ENCODE results near the gene SORBS1.

DNA sequence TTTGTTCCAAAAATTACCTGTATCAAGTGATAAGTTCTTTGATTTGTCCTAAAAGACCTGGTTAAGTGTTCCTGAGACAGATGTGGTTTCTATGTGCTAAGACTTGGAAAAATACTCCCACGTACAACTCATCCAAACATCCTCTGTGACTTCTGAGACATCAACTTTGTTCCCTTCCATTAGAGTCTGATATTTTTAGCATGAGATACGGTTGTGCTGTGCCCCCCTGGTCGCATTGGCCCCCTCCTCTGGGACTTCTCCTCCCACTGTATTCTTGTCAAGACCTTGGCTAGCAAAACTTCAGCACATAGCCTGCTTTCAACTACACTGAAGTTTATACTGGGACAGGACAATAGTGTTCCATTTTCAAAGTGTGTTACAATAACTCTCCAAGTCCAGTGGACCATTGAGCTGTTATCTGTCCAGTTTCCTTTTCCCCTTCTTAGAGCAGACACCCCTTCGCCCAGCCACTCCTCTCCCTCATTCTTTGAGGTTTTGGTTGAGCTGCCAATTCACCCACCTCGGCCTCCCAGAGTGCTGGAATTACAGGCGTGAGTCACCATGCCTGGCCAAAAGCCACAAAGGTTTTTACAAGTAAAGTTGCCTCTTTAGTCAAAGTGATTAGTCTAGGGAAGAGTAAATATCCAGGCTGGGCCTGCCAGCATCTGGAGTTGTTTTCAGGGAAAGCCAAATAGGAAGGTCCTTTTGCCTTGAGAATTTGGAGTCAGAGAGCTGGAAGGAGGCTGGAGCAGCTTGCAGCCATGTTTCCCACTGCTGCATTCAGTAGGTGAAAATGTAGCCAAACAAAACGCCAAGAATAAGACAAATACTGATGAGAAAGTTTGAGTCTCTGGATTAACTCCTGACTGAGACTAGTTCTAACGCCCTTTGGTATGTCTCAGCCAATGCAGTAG is 252.5 kb downstream of the SORBS1 start:
- TF ChIP-seq, protein P1, sequence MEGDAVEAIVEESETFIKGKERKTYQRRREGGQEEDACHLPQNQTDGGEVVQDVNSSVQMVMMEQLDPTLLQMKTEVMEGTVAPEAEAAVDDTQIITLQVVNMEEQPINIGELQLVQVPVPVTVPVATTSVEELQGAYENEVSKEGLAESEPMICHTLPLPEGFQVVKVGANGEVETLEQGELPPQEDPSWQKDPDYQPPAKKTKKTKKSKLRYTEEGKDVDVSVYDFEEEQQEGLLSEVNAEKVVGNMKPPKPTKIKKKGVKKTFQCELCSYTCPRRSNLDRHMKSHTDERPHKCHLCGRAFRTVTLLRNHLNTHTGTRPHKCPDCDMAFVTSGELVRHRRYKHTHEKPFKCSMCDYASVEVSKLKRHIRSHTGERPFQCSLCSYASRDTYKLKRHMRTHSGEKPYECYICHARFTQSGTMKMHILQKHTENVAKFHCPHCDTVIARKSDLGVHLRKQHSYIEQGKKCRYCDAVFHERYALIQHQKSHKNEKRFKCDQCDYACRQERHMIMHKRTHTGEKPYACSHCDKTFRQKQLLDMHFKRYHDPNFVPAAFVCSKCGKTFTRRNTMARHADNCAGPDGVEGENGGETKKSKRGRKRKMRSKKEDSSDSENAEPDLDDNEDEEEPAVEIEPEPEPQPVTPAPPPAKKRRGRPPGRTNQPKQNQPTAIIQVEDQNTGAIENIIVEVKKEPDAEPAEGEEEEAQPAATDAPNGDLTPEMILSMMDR (IDR thresholded peaks at IDR 0.05): no peak
- TF ChIP-seq ATF3 (CRISPR knock-in tag; conservative IDR thresholded peaks at IDR 0.05) (no peak), ZNF121 (CRISPR knock-in tag; IDR thresholded peaks at IDR 0.05) (no peak), E2F4 (CRISPR knock-in tag; IDR thresholded peaks at IDR 0.05; ENCODE audit: borderline replicate concordance, low read depth) (no peak), TCF7 (CRISPR knock-in tag; IDR thresholded peaks at IDR 0.05; ENCODE audit: low read depth) (no peak), RELA (CRISPR knock-in tag; IDR thresholded peaks at IDR 0.05; ENCODE audit: borderline replicate concordance) (no peak), FOXP4 (CRISPR knock-in tag; IDR thresholded peaks at IDR 0.05) (no peak), EMX1 (CRISPR knock-in tag; IDR thresholded peaks at IDR 0.05) (no peak), CBFB (CRISPR knock-in tag; IDR thresholded peaks at IDR 0.05; ENCODE audit: low read depth) (no peak), STAT6 (CRISPR knock-in tag; conservative IDR thresholded peaks at IDR 0.05; ENCODE audit: low read depth) (no peak), ZBTB43 (CRISPR knock-in tag; IDR thresholded peaks at IDR 0.05) (no peak)
- TF ChIP-seq, protein P2, sequence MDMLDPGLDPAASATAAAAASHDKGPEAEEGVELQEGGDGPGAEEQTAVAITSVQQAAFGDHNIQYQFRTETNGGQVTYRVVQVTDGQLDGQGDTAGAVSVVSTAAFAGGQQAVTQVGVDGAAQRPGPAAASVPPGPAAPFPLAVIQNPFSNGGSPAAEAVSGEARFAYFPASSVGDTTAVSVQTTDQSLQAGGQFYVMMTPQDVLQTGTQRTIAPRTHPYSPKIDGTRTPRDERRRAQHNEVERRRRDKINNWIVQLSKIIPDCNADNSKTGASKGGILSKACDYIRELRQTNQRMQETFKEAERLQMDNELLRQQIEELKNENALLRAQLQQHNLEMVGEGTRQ (CRISPR knock-in tag; IDR thresholded peaks at IDR 0.05): no peak
- TF ChIP-seq, protein P3, sequence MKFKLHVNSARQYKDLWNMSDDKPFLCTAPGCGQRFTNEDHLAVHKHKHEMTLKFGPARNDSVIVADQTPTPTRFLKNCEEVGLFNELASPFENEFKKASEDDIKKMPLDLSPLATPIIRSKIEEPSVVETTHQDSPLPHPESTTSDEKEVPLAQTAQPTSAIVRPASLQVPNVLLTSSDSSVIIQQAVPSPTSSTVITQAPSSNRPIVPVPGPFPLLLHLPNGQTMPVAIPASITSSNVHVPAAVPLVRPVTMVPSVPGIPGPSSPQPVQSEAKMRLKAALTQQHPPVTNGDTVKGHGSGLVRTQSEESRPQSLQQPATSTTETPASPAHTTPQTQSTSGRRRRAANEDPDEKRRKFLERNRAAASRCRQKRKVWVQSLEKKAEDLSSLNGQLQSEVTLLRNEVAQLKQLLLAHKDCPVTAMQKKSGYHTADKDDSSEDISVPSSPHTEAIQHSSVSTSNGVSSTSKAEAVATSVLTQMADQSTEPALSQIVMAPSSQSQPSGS (CRISPR knock-in tag; IDR thresholded peaks at IDR 0.05; ENCODE audit: borderline replicate concordance, low read depth): no peak
- TF ChIP-seq, protein P4, sequence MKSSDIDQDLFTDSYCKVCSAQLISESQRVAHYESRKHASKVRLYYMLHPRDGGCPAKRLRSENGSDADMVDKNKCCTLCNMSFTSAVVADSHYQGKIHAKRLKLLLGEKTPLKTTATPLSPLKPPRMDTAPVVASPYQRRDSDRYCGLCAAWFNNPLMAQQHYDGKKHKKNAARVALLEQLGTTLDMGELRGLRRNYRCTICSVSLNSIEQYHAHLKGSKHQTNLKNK (CRISPR knock-in tag; IDR thresholded peaks at IDR 0.05): no peak

Measured in WTC11 (cell line).